GM19397 (cell line): ENCODE measurements around the gene AK5.
"Not testable (repeated sequence)": the region's sequence is repeated elsewhere in the genome, so short reads cannot be mapped to it uniquely, and the experiment has no call there.

Experiments
- ATAC-seq: cut with Tn5 transposase; IDR thresholded peaks from one replicate; pipeline ENCODE4 v1.9.1; 2021; ENCODE audit warnings: mild to moderate bottlenecking, moderate library complexity; ENCODE audit not compliant: unreplicated experiment

AK5 gene

DNA sequence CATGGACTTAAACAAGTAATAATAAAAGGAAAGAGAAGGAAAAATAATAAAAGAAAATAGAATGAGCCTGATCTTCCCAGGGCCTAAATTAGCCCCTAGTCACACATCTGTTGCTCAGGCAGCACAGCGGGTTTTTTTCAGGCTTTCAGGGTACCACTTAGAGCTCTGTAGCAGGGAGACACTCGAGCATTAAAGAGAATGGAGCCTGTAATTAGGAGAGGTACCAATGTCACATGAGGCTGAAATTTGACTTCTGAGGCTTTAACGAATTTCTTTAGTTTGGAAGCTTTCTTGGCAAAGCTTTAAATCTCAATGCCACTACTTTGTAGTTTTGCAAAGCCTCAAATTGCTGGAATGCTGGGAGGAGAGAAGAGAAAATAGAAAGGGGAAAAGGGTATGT is 116.3 kb downstream of the AK5 start:
- no peak for ATAC-seq

DNA sequence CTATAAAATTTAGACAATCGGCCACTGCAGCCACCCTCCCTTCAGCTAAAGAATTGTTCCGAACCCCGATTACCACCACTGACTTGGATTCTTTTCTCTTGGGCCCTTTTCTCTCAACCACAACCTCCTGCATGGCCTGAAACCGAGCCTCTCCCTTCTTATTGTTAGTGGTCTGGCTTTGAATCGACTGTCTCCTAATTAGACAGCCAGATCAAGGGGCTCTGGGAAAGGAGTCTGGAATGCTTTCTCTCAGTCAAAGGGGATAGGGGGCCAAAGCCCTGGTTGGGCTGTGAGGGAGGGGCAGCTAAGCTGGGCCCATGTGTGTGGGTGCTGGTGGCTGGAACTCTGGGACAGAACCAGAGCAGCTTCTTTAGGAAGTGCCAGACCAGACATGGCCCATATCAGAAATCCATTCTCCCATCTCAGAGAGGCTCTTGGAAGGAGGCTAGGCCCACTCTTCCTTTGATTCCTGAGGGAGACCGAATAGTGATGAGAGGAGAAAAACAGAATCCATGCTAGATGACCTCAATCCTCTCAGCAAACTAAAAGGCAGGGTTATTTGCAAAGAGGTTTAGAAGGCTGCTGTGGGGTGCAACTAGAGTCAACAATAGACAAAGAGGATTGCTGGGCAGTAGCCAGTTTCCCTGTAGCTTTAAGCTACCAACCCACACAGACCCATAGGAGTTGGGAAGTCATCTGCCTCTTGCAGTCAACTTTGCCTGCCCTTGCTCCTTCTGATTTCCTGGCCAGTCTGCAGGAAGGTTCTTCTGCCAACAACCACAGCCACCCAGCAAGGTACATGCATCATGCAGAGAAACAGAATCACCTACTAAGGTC is 117.6 kb downstream of the AK5 start:
- no peak for ATAC-seq

DNA sequence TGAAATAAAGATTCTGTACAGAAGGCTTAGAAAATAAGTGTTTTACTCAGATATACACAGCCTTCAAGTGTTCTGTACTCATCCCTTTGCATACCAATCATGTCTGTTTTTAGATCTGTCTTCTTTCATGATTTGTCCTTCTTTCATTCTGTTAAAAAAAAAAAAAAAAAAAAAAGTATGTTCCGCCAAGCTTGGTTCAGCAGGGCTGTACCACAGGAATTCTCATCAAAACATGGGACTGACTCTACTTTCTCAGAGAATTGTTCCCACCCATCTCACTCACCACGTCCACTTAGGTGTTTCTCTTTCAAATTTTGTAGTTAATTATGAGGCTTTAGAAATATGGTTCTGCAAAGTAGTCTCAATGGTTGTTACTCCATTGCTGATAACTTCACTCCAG is 119.0 kb downstream of the AK5 start:
- ATAC-seq, result no peak

DNA sequence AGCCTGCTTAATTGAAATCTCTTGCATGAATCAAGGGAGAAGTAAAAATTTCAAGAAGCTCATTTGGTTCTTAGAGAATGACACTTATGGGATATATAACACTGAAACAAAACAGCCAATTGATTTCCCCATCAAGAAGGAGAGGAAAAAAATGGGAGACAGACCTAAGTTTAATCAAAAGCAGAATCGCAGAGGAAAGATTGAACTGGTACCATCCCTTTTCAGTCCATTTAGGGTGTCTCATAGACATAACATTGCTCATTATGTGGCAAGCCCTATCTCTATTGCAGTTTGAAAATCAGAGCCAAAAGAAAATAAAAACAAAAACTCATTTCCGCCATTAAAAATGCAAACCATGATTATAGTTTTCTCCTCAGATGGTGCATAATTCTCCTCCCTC is 119.6 kb downstream of the AK5 start:
- ATAC-seq, result no peak

DNA sequence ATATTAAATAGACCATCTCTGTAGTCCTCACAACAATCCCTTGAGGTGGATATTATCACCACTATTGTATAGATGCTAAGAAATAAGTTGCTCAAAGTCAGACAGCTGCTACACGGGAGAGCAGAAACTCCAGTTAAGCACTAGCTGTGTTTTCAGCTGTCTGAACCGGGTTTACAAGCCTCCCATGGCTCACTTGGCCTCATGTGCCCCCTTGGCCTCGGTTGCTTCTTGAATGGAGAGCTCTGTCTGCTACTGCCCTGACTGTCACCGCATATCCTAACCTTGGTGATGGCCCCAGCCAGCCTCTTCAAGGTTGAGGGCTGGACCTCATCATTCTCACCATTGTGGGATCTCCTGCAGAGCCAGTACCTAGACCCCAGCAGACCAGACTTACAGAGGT is 123.4 kb downstream of the AK5 start:
- ATAC-seq, result no peak

DNA sequence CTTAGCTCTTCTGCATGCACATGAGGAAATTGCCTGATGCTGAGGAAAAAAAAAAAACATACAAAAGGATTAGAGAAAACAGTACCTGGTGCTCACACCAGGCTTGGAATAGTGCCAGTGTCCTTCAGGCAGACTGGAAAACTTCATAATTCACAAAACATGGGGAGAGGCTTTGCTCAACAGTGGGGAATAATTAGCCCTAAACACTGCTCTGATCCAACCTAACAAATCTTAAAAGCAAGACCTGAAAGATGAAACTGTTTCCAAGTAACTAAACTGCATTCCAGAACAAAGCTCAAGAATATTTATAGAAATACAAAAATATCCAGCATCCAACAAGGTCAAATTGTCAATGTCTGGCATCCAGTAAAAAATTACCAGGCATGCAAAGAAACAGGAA is 124.8 kb downstream of the AK5 start:
- no peak for ATAC-seq

DNA sequence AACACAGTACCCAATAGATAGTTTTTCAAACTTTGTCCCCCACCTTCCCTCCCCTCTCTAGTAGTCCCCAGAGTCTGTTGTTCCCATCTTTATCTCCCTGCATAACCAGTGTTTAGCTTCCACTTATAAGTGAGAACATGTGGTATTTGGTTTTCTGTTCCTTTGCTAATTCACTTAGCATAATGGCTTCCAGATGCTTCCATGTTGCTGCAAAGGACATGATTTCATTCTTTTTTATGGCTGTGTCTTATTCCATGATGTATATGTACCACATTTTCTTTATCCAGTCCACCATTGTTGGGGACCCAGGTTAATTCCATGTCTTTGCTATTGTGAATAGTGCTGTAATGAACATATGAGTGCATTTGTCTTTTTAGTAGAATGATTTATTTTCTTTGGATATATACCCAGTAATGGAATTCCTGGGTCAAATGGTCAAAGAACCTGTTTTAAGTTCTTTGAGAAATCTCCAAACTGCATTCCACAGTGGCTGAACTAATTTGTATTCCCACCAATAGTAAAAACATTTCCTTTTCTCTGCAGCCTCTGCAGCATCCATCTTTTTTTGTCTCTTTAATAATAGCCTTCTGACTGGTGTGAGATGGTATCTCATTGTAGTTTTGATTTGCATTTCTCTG is 126.0 kb downstream of the AK5 start:
- ATAC-seq, result no peak

DNA sequence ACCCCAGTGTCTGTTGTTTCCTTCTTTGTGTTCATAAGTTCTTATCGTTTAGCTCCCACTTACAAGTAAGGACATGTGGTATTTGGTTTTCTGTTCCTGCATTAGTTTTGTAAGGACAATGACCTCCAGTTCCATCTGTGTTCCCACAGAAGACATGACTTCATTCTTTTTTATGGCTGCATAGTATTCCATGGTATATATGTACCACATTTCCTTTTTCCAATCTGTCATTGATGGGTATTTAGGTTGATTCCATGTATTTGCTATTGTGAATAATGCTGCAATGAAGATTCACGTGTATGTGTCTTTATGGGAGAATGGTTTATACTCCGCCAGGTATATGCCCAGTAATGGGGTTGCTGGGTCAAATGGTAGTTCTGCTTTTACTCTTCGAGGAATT is 127.1 kb downstream of the AK5 start:
- ATAC-seq, result not testable (repeated sequence)

DNA sequence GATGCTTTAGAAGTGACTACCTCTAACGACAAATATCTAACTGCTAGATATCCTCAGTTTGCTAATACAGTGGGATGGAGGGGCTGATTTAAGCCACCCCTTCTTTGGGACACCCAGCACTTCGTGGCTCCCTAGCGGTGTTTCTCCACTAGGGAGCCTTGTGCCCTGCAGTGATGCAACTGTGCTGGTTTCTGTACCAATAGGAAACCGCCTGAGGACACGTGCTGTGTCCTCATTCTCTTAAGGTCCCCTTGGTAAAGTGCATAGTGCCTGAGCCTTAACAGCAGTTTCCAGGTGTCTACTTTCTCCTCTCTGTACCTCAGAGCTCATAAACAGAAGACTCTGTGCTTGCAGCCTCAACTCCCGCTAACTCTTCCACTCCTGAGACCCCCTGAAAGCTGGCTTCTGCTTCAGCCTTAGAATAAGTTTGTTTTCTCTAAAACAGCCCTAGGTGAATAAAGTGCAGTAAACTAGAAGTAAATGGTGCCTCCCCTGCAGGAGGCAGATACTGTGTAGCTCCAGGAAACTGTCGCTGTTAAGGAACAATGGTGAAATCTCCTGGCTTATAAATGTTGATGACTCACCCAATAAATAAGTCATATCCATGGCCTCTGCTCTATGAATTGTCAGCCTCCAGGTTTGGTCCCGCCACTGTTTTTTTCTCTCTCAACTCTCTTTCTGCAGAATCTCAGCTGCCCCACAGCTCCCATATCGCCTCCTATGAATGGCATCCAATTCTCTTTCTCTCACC is 130.4 kb downstream of the AK5 start:
- no peak for ATAC-seq

DNA sequence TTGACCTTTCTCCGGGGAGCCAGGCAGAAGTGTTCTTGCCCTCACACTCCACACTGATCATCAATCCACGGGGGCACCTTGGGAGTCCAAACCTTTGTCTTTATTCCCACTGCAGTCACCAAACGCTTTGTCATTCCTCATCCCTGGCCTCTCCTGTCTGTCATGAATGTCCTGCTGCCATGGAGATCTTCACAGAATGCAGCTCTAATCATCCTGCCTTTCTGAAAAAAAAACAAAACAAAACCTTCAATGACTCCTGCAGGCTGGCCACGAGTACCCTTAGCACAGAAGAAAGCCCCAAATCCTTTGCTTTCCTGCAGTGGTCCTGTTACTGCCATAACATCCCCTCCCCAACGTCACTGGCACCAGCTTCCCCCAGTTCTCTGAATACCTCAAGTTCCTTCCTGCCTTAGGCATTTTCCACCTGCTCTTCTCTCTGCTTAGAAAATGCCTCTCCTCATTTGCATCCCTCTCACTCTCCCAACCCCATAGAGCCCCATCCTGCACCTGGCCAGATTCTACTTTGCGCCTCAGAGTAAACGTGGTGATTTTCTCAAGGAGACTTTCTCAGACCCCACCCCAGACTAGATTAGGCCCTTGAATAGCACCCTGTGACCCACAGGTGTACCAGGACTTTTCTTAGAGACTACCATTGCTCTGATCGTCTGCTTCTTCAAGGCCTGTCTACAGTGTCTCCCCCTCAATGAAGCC is 131.2 kb downstream of the AK5 start:
- ATAC-seq, result peak; percentile 45

DNA sequence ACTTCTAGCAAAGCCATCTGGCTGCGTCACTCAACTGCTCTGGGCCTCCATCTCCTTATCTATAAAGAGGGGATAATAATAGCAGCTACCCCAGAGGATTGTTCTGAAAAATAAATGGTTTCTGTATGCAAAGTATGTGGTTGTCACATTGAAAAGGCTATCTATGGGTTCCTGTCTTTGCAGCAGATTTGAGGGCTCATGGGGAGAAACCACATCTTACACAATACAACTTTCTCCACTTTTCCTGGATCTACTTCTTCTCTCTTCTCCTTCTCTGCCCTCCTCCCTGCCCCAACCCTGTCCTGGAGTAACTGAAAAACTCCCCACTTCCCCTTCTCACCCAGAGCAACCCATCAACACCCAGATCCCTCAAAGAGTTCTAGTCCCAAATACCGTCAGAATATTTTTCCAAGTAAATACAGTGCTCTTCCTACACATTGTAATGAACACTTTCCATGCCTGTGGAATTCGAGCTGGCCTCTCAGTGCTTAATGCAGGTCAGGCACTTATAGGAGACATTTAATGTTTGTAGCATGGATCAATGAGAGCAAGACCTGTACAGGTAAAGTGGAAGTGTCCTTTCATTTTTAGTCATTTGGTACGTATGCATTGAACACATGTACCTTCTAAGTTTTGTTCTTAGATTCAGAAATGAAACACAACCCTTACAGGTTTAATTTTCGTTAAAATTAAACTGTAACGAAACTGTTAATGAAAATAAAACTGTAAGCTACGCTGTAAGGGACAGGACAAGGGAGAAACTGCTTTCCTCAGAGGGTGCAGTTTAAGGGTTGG is 131.9 kb downstream of the AK5 start:
- peak; percentile 86 for ATAC-seq

DNA sequence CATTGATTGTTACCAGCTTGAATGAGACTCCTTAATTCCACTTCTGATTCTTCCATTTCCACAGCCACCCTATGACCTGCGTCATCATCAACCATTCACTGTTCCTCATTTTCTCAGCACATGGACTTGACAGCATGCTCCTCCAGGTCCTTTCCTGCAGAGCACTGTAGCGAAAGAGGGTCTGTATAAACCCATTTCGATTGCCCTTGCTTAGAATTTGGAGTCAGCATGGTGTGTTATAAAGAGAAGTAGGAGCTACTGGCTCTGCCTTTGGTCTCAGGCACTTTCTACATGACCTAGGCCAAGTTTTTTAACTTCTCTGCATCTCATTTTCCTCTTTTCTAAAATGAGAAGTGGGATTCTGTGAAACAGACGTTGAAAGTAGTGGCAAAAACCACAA is 133.8 kb downstream of the AK5 start:
- ATAC-seq, result no peak

DNA sequence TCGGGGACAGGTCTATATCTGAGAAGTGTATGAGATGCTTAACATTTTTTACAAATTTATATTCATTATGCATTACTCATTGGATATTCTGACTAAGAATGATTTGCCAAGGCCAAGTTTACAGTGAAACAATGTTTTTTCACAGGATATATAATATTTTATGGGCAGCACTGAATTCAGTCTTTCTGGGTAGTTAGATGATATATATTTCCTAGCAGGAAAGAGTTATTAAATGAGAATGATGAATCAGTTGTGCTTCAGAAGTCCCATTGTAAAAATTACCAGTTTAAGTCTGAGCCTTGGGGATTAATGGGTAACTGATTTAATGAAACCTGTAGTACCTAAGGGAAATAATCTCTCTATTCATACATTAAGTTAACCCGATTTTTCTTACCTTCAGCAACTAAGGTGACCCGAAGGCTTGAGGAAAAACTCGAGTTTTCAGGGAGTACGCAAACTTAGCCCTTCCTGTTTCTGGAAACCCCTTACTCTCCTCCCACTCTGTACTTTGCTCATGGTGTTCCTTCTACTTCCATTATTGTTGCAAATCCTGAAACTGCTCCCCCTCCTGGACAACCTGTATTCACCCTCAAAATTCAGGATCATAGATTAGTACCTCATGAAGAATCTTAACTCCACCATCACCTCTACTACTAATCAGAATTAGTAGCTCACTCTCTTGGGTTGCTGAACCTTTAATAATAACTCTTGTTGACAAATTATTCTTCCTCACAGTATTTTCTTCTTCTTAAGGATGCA is 135.1 kb downstream of the AK5 start:
- ATAC-seq, result no peak

DNA sequence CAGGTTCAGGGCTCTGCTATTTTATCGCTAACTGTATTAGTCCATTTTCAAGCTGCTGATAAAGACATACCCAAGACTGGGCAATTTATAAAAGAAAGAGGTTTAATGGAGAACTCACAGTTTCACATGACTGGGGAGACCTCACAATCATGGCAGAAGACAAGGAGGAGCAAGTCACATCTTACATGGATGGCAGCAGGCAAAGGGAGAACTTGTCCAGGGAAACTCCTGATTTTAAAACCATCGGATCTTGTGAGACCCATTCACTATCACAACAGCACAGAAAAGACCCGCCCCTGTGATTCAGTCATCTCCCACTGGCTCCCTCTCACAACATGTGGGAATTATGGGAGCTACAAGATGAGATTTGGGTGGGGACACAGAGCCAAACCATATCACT is 136.2 kb downstream of the AK5 start:
- not testable (repeated sequence) for ATAC-seq

DNA sequence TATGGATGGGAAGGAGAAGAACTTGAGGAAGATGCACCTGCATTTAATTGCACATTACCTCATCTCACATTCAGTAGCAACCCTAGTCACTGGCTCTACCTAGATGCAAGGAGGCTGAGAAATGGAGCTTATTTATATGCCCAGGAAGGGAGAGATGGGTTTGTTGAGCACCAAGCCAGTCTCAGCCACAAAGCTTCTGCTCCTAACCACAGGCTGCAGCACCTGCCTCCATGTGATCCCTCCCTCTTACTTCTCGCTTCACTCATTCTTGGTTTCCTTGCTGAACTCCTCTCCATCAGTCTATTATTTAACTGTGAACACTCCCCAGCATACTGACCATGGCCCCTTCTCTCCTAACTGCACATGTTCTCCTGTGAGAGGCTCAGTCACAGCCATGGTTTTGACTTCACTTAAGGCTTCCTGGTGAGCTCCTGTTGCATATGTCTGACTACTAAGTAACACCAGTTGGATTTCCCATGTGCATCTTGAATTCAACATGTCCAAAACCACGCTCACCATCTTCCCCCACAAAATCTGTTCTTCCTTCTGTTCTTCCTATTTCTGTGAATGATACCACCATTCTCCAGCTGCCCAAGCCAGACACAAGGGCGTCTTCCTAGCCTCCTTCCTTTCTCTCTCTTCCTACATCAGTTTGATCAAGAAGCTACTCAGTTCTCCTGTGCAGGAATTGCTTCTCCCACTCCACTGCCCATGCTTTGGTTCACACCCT is 139.8 kb downstream of the AK5 start:
- ATAC-seq, result peak; percentile 47

DNA sequence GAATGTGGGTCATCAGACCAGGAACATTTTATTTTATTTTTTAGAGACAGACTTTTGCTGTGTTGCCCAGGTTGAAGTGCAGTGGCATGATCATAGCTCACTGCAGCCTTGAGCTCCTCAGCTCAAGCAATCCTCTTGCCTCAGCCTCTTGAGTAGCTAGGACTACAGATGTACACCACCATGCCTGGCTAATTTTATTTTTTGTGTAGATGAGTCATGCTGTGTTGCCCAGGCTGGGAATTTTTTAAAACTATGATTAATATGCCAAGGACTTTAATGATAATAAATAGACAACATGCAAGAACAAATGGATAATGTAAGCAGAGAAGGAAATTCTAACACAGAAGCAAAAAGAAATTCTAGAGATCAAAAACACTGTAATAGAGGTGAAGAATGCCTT is 142.4 kb downstream of the AK5 start:
- ATAC-seq, result no peak

DNA sequence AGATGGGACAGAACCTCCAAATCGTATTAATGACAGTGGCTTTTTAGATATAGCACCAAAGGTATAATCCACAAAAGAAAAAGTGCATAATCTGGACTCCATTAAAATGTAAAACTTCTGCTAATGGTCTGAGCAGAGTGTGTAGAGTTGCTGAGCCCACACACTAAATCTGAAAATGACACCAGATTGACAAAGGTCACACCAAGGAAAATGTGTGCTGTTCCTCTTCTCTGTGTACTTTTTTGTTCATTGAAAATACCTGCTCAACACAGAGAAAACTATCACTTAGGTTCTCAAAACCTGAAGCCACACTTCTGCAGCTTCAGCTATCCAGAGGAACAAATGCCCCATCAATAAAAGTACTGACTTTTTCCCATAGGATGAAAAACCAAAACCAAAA is 146.2 kb downstream of the AK5 start:
- no peak for ATAC-seq

DNA sequence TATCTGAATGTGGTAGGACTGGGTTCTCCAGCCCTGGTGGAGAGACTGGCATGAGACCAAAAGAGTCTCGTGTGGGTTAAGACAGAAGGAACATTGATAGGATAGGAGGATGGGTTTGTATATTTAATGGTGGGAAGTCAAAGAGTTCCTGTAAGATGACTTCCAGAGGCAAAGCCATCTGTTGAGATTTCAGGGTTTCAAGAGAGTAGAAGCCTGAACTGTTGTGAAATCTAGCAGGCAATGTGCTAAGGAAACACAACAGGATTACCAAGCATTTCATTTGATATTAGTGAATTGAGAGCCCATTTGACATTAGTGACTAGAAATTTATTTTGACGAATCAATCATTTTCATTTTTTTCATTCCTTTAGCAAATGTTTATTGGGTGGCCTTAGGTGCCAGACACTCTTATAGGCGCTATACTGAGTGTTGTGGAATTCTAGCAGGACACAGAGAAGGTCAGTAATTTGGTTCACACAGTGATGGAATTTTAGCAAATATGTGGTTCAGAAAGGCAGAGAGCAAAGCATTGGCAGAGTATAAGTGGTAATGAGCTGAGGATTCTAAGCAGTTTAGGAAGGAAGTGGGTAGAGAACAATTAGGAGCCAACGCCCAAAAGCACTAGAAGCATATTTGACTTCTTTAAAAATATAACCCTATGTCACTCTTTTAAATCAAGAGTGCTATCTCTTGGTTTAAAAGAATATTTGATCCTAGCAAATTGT is 149.3 kb downstream of the AK5 start:
- ATAC-seq, result no peak
